PFSK-1 (cell line): ENCODE results near the gene TBCD.

Experiments used
- FOXP2 ChIP-seq: optimal IDR thresholded peaks from 2 replicates; pipeline ENCODE3; 2011; ENCODE audit warnings: borderline replicate concordance, control low read depth, inconsistent platforms; ENCODE audit not compliant: insufficient read depth; ENCODE audit errors: extremely low read length, extremely low read depth
- POLR2AphosphoS5 ChIP-seq: IDR thresholded peaks from 2 replicates; pipeline ENCODE4 v1.6.1; 2012; ENCODE audit warnings: low read depth, mild to moderate bottlenecking, control low read depth, low read length, moderate library complexity
- SIN3A ChIP-seq: IDR thresholded peaks from 2 replicates; pipeline ENCODE4 v1.6.1; 2012; ENCODE audit warnings: mild to moderate bottlenecking, low read length, moderate library complexity, borderline replicate concordance; ENCODE audit not compliant: insufficient read depth
- TAF1 ChIP-seq: IDR thresholded peaks from 2 replicates; pipeline ENCODE4 v1.6.1; 2012; ENCODE audit warnings: low read length, control low read depth, borderline replicate concordance; ENCODE audit not compliant: insufficient read depth
- TF ChIP-seq, protein P1 (sequence below), 2 experiments: IDR thresholded peaks; 2 replicates each; pipeline versions ENCODE4 v1.6.1 to v1.8.0; 2011 to 2012; ENCODE audit warnings: low read depth in 2 of 2, low read length in 2 of 2, control low read depth in 1 of 2, inconsistent platforms in 1 of 2, mild to moderate bottlenecking in 1 of 2, moderate library complexity in 1 of 2; ENCODE audit not compliant: insufficient read depth in 1 of 2

The TBCD gene

DNA sequence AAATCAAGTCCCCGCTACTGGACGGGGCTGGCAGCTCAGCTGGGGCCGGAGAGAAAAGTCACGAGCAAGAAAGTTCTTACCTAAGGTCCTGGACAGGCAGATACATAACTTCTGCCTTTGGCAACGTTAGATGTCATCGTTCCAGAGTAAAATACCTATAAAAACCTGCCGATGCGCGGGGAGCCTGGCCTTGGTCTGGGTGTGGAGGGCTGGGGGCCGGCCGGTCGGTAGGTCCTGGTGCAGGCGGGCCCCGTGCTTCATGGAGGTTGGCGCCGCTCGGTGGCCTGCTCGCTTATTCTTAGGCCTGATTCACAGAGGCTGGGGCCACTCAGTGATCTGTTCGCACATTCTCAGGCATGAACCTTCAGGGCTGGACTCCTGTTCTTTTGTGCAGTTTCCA lies 121.7 kb downstream of the TBCD start:
- TF ChIP-seq, protein P1, sequence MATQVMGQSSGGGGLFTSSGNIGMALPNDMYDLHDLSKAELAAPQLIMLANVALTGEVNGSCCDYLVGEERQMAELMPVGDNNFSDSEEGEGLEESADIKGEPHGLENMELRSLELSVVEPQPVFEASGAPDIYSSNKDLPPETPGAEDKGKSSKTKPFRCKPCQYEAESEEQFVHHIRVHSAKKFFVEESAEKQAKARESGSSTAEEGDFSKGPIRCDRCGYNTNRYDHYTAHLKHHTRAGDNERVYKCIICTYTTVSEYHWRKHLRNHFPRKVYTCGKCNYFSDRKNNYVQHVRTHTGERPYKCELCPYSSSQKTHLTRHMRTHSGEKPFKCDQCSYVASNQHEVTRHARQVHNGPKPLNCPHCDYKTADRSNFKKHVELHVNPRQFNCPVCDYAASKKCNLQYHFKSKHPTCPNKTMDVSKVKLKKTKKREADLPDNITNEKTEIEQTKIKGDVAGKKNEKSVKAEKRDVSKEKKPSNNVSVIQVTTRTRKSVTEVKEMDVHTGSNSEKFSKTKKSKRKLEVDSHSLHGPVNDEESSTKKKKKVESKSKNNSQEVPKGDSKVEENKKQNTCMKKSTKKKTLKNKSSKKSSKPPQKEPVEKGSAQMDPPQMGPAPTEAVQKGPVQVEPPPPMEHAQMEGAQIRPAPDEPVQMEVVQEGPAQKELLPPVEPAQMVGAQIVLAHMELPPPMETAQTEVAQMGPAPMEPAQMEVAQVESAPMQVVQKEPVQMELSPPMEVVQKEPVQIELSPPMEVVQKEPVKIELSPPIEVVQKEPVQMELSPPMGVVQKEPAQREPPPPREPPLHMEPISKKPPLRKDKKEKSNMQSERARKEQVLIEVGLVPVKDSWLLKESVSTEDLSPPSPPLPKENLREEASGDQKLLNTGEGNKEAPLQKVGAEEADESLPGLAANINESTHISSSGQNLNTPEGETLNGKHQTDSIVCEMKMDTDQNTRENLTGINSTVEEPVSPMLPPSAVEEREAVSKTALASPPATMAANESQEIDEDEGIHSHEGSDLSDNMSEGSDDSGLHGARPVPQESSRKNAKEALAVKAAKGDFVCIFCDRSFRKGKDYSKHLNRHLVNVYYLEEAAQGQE (IDR thresholded peaks at IDR 0.05; ENCODE audit: insufficient read depth in 1 of 2, low read depth in 2 of 2, low read length in 2 of 2), result no peak
- TF ChIP-seq SIN3A (no peak), FOXP2 (no peak), POLR2AphosphoS5 (no peak), TAF1 (no peak)

DNA sequence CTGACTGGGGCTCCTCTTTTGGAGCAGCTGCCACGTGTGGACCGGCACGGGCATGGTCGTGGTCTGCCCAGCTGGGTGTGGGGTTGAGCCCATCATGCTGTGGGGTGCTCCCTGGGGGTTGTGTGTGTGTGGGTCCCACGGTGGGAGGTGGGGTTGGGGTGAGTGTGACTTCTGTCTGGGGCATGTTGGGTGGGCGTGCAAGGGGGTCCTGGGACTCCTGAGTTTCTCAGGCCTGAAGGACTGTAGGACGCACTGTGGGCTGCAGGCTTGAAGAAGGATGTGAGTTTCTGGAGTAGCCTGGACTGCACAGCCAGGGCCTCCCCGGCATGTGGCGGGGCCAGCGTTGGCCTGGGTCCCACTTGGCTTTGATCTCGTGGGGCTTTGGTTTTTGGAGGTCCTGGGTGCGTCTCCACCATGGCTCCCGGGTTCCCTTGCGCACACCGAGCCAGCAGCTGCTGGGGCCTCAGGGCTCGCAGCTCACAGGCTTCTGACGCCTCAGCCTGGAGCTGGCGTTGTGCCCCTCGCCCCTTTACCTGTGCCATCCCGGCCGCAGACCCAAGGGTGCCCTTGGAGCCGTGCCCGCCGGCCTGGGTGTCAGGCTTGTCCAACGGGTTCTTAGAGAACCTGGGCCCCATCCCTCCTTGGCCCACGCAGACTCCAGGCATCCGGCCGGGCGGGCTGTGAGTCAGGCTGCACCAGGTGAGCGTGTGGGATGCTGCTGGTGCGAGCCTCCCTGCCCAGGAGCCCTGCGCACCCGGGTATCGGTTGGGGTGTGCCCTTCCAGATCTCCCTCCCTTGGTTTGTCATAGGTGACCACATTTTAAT lies 122.4 kb downstream of the TBCD start:
- TF ChIP-seq, protein P1 (IDR thresholded peaks at IDR 0.05; ENCODE audit: insufficient read depth in 1 of 2, low read depth in 2 of 2, low read length in 2 of 2), result no peak
- TF ChIP-seq POLR2AphosphoS5 (no peak), SIN3A (no peak), TAF1 (no peak), FOXP2 (no peak)

DNA sequence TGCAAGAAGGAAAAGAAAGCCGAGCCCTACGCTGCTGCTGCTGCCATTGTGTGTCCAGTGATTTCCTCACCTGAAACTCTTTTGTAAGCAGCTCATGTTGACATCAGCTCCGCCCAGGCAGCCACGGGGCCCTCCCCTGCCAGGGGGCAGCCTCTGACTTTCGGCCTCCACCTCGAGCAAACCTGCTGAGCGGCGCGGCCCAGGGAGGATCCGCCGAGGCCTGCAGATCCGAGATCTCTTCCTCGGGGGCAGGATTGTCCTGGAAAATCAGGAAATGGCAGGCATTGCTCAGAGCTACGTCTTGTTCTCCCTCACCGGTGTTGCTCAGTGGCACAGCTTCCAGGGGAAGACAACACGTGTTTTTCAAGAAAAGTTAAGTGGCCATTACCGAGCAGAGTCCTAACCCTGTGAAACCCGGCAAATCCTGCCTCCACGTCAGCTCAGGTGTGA lies 123.6 kb downstream of the TBCD start:
- TF ChIP-seq TAF1 (no peak), POLR2AphosphoS5 (no peak), FOXP2 (peak; percentile 45), SIN3A (no peak)
- TF ChIP-seq, protein P1 (IDR thresholded peaks at IDR 0.05; ENCODE audit: insufficient read depth in 1 of 2, low read depth in 2 of 2, low read length in 2 of 2), result no peak

DNA sequence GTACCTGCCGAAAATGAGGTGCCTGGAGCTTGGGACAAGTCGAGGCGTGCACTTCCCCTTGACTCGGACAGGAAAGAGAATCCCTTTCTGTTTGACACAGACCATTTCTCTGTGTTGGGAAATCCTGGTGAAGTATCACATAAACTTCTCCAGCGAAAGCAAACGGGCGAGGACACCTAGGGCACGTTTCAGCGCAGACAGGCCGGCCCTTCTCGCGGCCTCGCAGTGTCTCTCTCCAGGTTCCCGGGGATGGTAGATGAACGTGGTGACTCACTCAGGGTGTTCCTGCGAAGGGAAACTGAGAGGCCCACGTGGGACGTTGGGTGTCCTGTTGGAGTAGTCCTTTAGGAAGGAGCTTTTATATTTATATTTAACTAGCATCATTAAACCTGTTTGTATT lies 124.3 kb downstream of the TBCD start:
- TF ChIP-seq FOXP2 (no peak), POLR2AphosphoS5 (no peak), SIN3A (no peak), TAF1 (no peak)
- TF ChIP-seq, protein P1 (IDR thresholded peaks at IDR 0.05; ENCODE audit: insufficient read depth in 1 of 2, low read depth in 2 of 2, low read length in 2 of 2), result no peak
